LNCaP clone FGC (cell line): ENCODE data around the gene PDILT.

Experiments used
- DNase-seq: peaks from one replicate; pipeline ENCODE4 v3.0.0-alpha.2; 2011; ENCODE audit warnings: low read depth
- H3K4me3 ChIP-seq: 2 replicates; pipeline ENCODE4 v1.5.1; 2011; ENCODE audit warnings: mild to moderate bottlenecking, low read depth, low read length, control low read depth
- TF ChIP-seq, protein P1 (sequence below): IDR thresholded peaks from 2 replicates; pipeline ENCODE4 v1.5.1; 2012; ENCODE audit warnings: mild to moderate bottlenecking; ENCODE audit not compliant: control insufficient read depth, insufficient read depth; ENCODE audit errors: extremely low read depth

PDILT gene

DNA sequence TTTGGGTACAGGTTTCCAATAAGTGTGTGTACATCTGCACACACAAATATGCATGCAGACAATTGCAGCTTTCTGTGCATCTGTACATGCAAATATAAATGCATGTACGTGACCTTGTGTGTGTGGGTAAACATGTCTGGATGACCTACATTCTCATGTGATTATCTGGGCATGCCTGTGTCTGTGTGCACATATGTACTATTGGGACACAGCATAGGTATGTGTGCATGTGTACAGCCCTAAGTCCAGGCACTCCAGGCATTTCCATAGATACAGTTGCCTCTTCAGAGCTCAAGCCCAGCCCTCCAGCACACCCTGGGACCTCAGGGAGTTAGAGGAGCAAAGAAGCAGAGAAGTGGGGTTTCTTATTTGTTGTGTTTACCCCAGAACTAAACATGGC, 70.1 kb downstream of the PDILT start:
- TF ChIP-seq, protein P1, sequence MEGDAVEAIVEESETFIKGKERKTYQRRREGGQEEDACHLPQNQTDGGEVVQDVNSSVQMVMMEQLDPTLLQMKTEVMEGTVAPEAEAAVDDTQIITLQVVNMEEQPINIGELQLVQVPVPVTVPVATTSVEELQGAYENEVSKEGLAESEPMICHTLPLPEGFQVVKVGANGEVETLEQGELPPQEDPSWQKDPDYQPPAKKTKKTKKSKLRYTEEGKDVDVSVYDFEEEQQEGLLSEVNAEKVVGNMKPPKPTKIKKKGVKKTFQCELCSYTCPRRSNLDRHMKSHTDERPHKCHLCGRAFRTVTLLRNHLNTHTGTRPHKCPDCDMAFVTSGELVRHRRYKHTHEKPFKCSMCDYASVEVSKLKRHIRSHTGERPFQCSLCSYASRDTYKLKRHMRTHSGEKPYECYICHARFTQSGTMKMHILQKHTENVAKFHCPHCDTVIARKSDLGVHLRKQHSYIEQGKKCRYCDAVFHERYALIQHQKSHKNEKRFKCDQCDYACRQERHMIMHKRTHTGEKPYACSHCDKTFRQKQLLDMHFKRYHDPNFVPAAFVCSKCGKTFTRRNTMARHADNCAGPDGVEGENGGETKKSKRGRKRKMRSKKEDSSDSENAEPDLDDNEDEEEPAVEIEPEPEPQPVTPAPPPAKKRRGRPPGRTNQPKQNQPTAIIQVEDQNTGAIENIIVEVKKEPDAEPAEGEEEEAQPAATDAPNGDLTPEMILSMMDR = no peak
- no peak overlapping the region for H3K4me3 ChIP-seq
- no peak for DNase-seq

DNA sequence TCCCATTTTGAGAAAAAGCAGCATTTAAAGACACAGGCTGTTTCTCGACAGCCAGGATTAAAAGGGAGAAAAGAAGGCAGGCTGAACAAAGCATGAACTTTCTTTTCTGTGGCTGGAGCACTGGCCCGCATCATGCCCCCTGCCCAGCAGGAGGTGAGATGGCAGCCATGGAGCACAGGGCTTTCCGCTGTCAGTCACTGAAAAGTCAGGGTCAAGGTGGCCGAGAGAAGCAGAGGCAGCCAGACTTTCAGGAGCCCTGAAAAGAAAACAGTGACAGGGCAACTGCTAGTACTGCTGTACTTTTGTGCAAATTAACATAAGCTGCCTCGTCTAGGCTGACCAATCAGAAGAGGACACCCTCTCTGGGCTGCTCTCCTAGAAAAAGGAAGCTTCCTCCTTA, 71.4 kb downstream of the PDILT start:
- no peak for DNase-seq
- TF ChIP-seq, protein P1 = no peak
- H3K4me3 ChIP-seq = no peak overlapping the region

DNA sequence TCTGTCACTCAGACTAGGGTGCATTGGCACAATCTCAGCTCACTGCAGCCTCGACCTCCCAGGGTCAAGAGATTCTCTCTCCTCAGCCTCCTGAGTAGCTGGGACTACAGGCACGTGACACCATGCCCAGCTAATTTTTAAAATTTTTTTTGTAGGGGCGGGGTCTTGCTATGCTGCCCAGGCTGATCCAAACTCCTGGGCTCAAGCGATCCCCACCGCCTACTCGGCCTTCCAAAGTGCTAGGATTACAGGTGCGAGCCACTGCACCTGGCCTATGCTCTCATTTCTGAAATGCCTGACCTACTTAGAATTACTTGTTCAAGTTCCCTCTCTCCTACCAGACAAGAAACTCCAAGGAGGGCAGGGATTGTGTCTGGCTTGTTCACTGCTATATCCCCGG, 72.1 kb downstream of the PDILT start:
- TF ChIP-seq, protein P1 = no peak
- DNase-seq = no peak
- H3K4me3 ChIP-seq = no peak overlapping the region

DNA sequence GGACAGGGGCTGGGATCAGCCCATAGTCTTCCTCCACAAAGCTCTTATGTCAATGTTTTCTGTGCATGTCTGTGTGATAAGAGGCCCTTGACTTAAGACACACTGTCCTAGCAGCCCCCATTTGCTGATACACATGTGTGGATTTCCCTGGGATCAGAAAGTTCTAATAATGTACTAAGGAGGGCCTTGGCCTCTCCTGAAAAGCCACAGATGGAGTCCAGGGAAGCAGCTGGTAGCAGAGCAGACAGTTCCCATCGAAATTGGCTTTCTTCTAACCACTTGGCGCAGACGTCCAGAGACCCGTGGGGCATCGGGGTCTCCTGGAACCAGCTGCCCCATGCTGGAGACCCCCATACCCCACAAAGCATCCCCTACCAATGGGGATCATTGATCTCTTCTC, 72.9 kb downstream of the PDILT start:
- TF ChIP-seq, protein P1 = no peak
- no peak for DNase-seq
- H3K4me3 ChIP-seq = no peak overlapping the region

DNA sequence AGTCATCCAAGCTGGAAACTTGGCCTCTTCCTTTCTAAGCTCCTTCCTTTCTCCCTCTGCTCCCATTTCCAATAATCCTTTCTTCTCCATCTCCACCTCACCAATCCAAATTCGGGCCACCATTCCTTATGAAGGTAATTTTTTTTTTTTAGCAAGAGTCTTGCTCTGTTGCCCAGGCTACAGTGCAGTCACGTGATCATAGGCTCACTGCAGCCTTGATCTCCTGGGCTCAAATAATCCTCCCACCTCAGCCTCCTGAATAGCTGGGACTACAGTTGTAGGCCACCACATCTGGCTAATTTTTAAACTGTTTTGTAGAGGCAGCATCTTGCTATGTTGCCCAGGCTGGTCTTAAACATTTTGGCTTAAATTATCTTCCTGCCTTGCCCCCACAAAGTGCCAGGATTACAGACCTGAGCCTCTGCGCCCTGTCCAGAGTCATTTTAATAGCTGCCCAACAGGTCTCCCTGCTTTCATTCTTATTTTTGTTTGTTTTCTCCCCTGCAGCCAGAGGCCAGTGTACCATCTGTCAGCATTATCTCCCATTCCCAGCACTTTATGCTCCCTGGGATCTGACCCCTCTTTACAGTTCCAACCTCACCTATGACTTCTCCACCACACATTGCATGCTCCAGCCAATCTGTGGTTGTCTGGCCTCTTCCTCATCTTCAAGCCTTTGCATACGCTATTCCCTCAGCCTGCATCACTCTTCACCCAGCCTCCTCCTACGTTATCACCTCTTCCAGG, 75.0 kb downstream of the PDILT start:
- TF ChIP-seq, protein P1 = no peak
- no peak overlapping the region for H3K4me3 ChIP-seq
- no peak for DNase-seq

DNA sequence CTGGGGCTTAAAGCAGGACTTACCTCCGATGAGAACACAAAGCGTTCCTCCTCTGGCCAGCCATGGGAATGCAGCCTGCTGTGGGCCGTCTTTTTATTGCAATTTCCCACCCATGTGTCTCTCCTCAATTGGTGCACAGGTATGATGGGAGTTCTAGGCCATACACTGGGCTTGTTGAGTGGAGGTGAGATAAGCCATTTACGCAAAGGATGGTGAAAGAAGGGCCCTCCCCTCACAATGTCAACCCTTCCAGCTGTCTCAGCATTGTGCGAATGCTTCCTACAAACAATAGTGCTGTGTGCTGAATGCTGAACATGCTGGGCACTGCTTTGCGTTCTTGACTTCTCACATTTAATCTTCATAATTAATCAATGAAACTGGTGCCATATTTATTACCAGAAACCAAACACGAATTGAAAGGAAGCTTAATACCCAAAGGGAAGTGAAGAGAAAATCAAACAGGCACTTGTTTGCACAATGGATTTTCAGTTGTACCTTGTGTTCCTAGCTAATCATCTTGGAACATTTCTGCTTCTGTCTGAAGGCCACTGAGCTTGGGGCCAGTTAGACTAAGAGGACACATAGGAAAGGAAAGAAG, 77.0 kb downstream of the PDILT start, which contains the start of gene GP2:
Gene GP2 (minus strand): TSS at position 70 of the 598 bp plus-strand sequence. CDS start 1,082 bp downstream, outside the sequence.
- H3K4me3 ChIP-seq = no peak within 1 kb of the TSS
- no peak for DNase-seq
- TF ChIP-seq, protein P1 = no peak
